Heart right ventricle (tissue), 16 donors: ENCODE results near the gene HID1. TPM values are rescaled to one million over a fixed set of nuclear protein-coding genes. Genes with fewer than 3 reads are reported as not detected.

ENCODE experiments used
- ATAC-seq, 8 donors: fragments of 200-7000 bp; cut with Tn5 transposase; one replicate each; pipeline ENCODE4 v1.9.1; 2020; ENCODE audit warnings: mild to moderate bottlenecking in 8 of 8, moderate library complexity in 8 of 8, moderate number of reproducible peaks in 1 of 8
- DNase-seq, 2 donors: peaks; one replicate each; pipeline ENCODE4 v3.0.0-alpha.2; 2020
- H3K27ac ChIP-seq, 10 donors: fragments of 200-600 bp; sonication (generic) in 2 of 10; one replicate each; pipeline versions ENCODE4 v1.5.0 to v1.8.0; 2020 to 2022; ENCODE audit warnings: mild to moderate bottlenecking in 3 of 10
- H3K27me3 ChIP-seq, 7 donors: fragments of 200-600 bp; one replicate each; pipeline ENCODE4 v1.8.0; 2021 to 2022; ENCODE audit warnings: mild to moderate bottlenecking in 2 of 7
- H3K36me3 ChIP-seq, 9 donors: fragments of 200-600 bp; sonication (generic) in 1 of 9; one replicate each; pipeline versions ENCODE4 v1.5.0 to v1.8.0; 2020 to 2022; ENCODE audit warnings: mild to moderate bottlenecking in 2 of 9
- H3K4me1 ChIP-seq, 9 donors: fragments of 200-600 bp; sonication (generic) in 1 of 9; one replicate each; pipeline versions ENCODE4 v1.5.0 to v1.8.0; 2020 to 2022; ENCODE audit warnings: mild to moderate bottlenecking in 4 of 9
- H3K4me3 ChIP-seq, 10 donors: fragments of 200-600 bp; sonication (generic) in 2 of 10; one replicate each; pipeline versions ENCODE4 v1.5.0 to v1.8.0; 2020 to 2022; ENCODE audit warnings: mild to moderate bottlenecking in 7 of 10, moderate library complexity in 2 of 10
- H3K9me3 ChIP-seq, 11 donors: fragments of 200-600 bp in 10 of 11; sonication (generic) in 2 of 11; one replicate each; pipeline versions ENCODE4 v1.5.0 to v1.8.0; 2013 to 2022; ENCODE audit warnings: mild to moderate bottlenecking in 2 of 11, control low read depth in 1 of 11, moderate library complexity in 1 of 11
- CTCF ChIP-seq, 9 donors: fragments of 200-600 bp; sonication (generic) in 2 of 9; IDR thresholded peaks; one replicate each; pipeline versions ENCODE4 v1.5.0 to v1.8.0; 2021 to 2022; ENCODE audit warnings: antibody characterized with exemption in 9 of 9, mild to moderate bottlenecking in 5 of 9, moderate library complexity in 1 of 9
- WGBS, 2 donors: extraction: QIAGEN DNeasy Blood & Tissue Kit; methylation state at CpG; one replicate each; pipeline ENCODE4 v1.1.7; 2013; ENCODE audit warnings: inconsistent platforms in 1 of 2; 5-methylcytosine and 5-hydroxymethylcytosine counted together
- intact Hi-C, 10 donors: fragments of 100-400 bp; cut with DNase I; formaldehyde crosslinking; loops; one replicate each; pipeline versions ENCODE4 v1.11.1 to v1.14.2; 2022
- polyA plus RNA-seq, 2 donors: library from polyadenylated mRNA; stranded (reverse); fragments of 200-250 nt; gene quantifications; one replicate each; pipeline ENCODE4 v1.2.3, GENCODE V29; 2013
- total RNA-seq, 10 donors: library from RNA; stranded (reverse); fragmentation: NEBNext Ultra II Directional in 3 of 10; extraction: Animal tissue kit (Norgen Biotek cat#: 25700) in 3 of 10; gene quantifications; one replicate each; pipeline versions ENCODE4 v1.2.1 to v1.2.4, GENCODE V29; 2021 to 2023
- donor health status: Arrhythmogenic right ventricular cardiomyopathy.
- donor health status: ischemic (EF 13 %, LVEDD 7.1; RV severe dilation, severe dysfunction).
- donor health status: healthy with polysubstance abuse.
- donor health status: DM: no; HTN: yes; CAD: no.
- donor health status: DM: no; HTN: no; CAD: no.
- donor health status: ischemic (EF 25% LVEDD 6.9; RV normal size, moderate dysfunction).
- donor health status: ischemic (EF 25% LVEDD 5.7; RV mildly dilated, moderate dysfunction).
- donor health status: healthy.
- donor health status: DM: yes; HTN: yes; CAD: no.
- donor health status: Ischemic cardiomyopathy.
- donor health status: ischemic (EF 35%, LVEDD 5.7; RV mildly dilated, moderate dysfunction).
- donor health status: nonischemic (EF 11% LVEDD 7.7; RV severe dilation, severe dysfunction).
- donor health status: DM: yes; HTN: yes; CAD: no.
- donor health status: PGD.
- donor health status: ischemic (EF 29% LVEDD 5.4; RV normal size, mild dysfunction).
- donor health status: nonischemic (EF 23%, LVEDD 6.1; RV moderate dilation, normal function).

Gene HID1
- total and polyA plus RNA-seq, 12 donors: 3.9 to 23.8 (median 9.5) TPM

DNA sequence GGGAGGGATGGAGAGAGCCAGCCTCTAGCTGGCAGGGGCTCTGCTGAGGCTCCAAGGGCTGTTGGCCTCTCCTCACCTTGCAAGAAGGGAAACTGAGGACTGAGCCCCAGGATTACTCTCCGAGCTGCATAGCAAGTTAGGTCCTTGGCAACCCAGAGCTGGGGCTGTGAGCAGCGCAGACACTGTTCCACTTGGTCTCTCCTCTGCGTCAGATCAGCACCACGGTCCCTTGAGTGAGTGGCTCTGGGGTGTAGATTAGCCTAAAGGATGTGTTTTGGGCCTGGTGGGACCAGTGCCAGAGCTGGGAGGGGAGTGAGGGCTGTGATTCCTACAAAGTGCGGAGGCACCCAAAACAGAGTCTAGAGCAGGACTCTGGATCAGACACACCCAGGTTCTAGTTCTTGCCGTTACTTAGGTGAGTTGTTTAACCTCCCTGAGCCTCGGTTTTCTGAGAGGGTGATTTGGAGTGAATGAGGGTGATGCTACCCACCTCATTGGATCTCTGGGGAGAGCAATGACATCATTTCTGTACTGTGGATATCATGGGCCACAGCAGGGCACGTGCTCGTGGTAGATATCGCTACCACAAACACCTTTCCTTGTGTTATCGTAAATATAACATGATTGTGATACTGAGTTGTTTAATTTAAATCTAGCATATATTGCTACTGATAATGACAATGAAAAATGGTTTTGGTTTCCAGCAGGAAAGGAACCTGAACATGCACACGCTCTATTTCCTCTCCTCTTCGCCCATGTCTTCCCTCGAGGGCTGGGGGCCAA lies 71.0 kb downstream of the HID1 start:
- TF ChIP-seq CTCF (IDR thresholded peaks at IDR 0.05): no peak
- intact Hi-C loops: no loop called here
- Histone ChIP-seq H3K9me3 (no peaks in the 10 kb centered on the region), H3K4me3 (no peak overlapping the region), H3K27ac (no peak overlapping the region), H3K27me3 (peaks cover 0 to 31% (median 19%) of the 10 kb centered on the region in 7 donors), H3K4me1 (no peaks in the 10 kb centered on the region), H3K36me3 (no peaks in the 10 kb centered on the region)
- no peak for DNase-seq
- 69 to 73% methylated on average over 14 of the region's 14 CpGs for WGBS, 2 donors
- peak in 1 of 8 donors; percentile 55 for ATAC-seq

Other genes with a start within 250 kb of the HID1 start
- gene RAB37, start 235.5 kb downstream of the HID1 start, total RNA-seq: 1 to 10 TPM in 9 of 10 donors, under 1 TPM in 1; 0.95 to 2.8 (median 1.6) TPM
- gene RAB37, start 235.5 kb downstream of the HID1 start, polyA plus RNA-seq: 1 to 10 TPM in 1 of 2 donors, under 1 TPM in 1; 0.93 to 2.7 TPM
- gene NHERF1, start 224.1 kb downstream of the HID1 start, total RNA-seq: 10 to 100 TPM in 6 of 10 donors, 1 to 10 TPM in 4; 6.7 to 33.4 (median 12.7) TPM
- gene NHERF1, start 224.1 kb downstream of the HID1 start, polyA plus RNA-seq: 10 to 100 TPM in 1 of 2 donors, 1 to 10 TPM in 1; 6.9 to 24.5 TPM
- 10 to 100 TPM; 10.6 to 25.9 (median 17.0) TPM for gene NAT9, start 196.4 kb downstream of the HID1 start, total RNA-seq
- gene NAT9, start 196.4 kb downstream of the HID1 start, polyA plus RNA-seq: 10 to 100 TPM; 33.6 to 42.9 TPM
- under 1 TPM; 0.13 to 0.66 (median 0.27) TPM for gene GRIN2C, start 112.9 kb downstream of the HID1 start, total RNA-seq
- gene GRIN2C, start 112.9 kb downstream of the HID1 start, polyA plus RNA-seq: under 1 TPM; 0.44 to 0.61 TPM
- 1 to 10 TPM; 2.4 to 6.3 (median 3.9) TPM for gene FDXR, start 99.8 kb downstream of the HID1 start, total RNA-seq
- gene FDXR, start 99.8 kb downstream of the HID1 start, polyA plus RNA-seq: 1 to 10 TPM; 3.3 to 5.3 TPM
- gene FADS6, start 79.1 kb downstream of the HID1 start, total RNA-seq: not detected
- not detected for gene FADS6, start 79.1 kb downstream of the HID1 start, polyA plus RNA-seq
- gene USH1G, start 49.5 kb downstream of the HID1 start, total RNA-seq: not detected
- not detected for gene USH1G, start 49.5 kb downstream of the HID1 start, polyA plus RNA-seq
- not detected for gene OTOP2, start 48.5 kb downstream of the HID1 start, total RNA-seq
- gene OTOP2, start 48.5 kb downstream of the HID1 start, polyA plus RNA-seq: not detected
- gene OTOP3, start 36.9 kb downstream of the HID1 start, total RNA-seq: not detected
- gene OTOP3, start 36.9 kb downstream of the HID1 start, polyA plus RNA-seq: not detected
- 10 to 100 TPM; 10.8 to 25.3 (median 16.3) TPM for gene CDR2L, start 14.9 kb upstream of the HID1 start, total RNA-seq
- gene CDR2L, start 14.9 kb upstream of the HID1 start, polyA plus RNA-seq: 10 to 100 TPM in 1 of 2 donors, 1 to 10 TPM in 1; 8.5 to 11.9 TPM
- gene MRPL58, start 39.9 kb upstream of the HID1 start, total RNA-seq: 10 to 100 TPM; 43.7 to 64.1 (median 51.7) TPM
- 10 to 100 TPM; 71.8 to 72.3 TPM for gene MRPL58, start 39.9 kb upstream of the HID1 start, polyA plus RNA-seq
- gene ATP5PD, start 74.2 kb upstream of the HID1 start, total RNA-seq: 1,000 to 10,000 TPM in 1 of 10 donors, 100 to 1,000 TPM in 9; 678 to 1,003 (median 867) TPM
- gene ATP5PD, start 74.2 kb upstream of the HID1 start, polyA plus RNA-seq: 1,000 to 10,000 TPM in 1 of 2 donors, 100 to 1,000 TPM in 1; 870 to 2,296 TPM
- gene KCTD2, start 74.5 kb upstream of the HID1 start, total RNA-seq: 10 to 100 TPM; 19.6 to 41.1 (median 29.6) TPM
- 10 to 100 TPM; 11.8 to 19.2 TPM for gene KCTD2, start 74.5 kb upstream of the HID1 start, polyA plus RNA-seq
- gene SLC16A5, start 115.2 kb upstream of the HID1 start, total RNA-seq: 10 to 100 TPM in 8 of 10 donors, 1 to 10 TPM in 2; 7.5 to 17.4 (median 11.9) TPM
- 10 to 100 TPM in 1 of 2 donors, 1 to 10 TPM in 1; 3.6 to 12.4 TPM for gene SLC16A5, start 115.2 kb upstream of the HID1 start, polyA plus RNA-seq
- 1 to 10 TPM; 4.7 to 7.9 (median 5.2) TPM for gene ARMC7, start 137.2 kb upstream of the HID1 start, total RNA-seq
- 1 to 10 TPM; 3.1 to 7.2 TPM for gene ARMC7, start 137.2 kb upstream of the HID1 start, polyA plus RNA-seq
- gene NT5C, start 159.0 kb upstream of the HID1 start, total RNA-seq: 10 to 100 TPM; 17.1 to 33.3 (median 21.6) TPM
- 10 to 100 TPM; 50.0 to 71.7 TPM for gene NT5C, start 159.0 kb upstream of the HID1 start, polyA plus RNA-seq
- gene JPT1, start 181.8 kb upstream of the HID1 start, total RNA-seq: 10 to 100 TPM in 8 of 10 donors, 1 to 10 TPM in 2; 6.7 to 30.0 (median 12.6) TPM
- 10 to 100 TPM; 32.6 to 61.6 TPM for gene JPT1, start 181.8 kb upstream of the HID1 start, polyA plus RNA-seq
- 100 to 1,000 TPM; 187 to 258 (median 218) TPM for gene SUMO2, start 210.2 kb upstream of the HID1 start, total RNA-seq
- gene SUMO2, start 210.2 kb upstream of the HID1 start, polyA plus RNA-seq: 10 to 100 TPM; 47.9 to 57.1 TPM
- 10 to 100 TPM; 16.2 to 28.4 (median 20.4) TPM for gene NUP85, start 232.9 kb upstream of the HID1 start, total RNA-seq
- gene NUP85, start 232.9 kb upstream of the HID1 start, polyA plus RNA-seq: 10 to 100 TPM; 31.3 to 39.0 TPM